ENCODE measurements around the gene ZAR1L. TPM values are rescaled to one million over a fixed set of nuclear protein-coding genes. Genes with fewer than 3 reads are reported as not detected.
A peak's percentile ranks its signal among the peaks of the same experiment; 100 is the strongest.

ZAR1L gene
- polyA plus RNA-seq, 1 experiment = not detected

DNA sequence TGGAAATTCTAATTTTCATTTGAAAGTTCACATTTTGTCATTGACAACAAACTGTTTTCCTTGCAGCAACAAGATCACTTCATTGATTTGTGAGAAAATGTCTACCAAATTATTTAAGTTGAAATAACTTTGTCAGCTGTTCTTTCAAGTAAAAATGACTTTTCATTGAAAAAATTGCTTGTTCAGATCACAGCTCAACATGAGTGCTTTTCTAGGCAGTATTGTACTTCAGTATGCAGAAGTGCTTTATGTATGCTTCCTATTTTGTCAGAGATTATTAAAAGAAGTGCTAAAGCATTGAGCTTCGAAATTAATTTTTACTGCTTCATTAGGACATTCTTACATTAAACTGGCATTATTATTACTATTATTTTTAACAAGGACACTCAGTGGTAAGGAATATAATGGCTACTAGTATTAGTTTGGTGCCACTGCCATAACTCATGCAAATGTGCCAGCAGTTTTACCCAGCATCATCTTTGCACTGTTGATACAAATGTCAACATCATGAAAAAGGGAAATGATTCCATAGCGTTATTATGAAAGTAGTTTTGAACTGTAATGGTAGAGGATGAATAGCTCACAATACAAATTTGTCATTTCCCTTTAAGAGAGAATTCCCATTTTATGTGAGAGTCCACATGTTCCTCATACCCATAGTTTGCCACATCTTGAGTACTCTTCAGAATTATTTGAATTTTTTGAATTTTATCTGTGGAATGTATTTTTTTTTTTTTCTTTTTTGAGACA, 2.7 kb upstream of the ZAR1L start:
- DNase-seq (ENCODE audit: low read depth) = no peak
- ChIA-PET CTCF (interaction anchor here (0.6 to 2.1 kb wide), 3 partner anchors 264 to 408 kb away, joined by 3 to 4 read pairs (median 4); no protein-coding TSS in a partner anchor), POLR2A (no interaction called here)
- H3K36me3 ChIP-seq (ENCODE audit: control insufficient read depth, insufficient read depth, low read length) = no peaks in the 10 kb centered on the region; the same call in 1 of the 2 replicates
- no peak overlapping the region for H3K4me3 ChIP-seq (ENCODE audit: low read depth, low read length)
- TF ChIP-seq, protein P1, sequence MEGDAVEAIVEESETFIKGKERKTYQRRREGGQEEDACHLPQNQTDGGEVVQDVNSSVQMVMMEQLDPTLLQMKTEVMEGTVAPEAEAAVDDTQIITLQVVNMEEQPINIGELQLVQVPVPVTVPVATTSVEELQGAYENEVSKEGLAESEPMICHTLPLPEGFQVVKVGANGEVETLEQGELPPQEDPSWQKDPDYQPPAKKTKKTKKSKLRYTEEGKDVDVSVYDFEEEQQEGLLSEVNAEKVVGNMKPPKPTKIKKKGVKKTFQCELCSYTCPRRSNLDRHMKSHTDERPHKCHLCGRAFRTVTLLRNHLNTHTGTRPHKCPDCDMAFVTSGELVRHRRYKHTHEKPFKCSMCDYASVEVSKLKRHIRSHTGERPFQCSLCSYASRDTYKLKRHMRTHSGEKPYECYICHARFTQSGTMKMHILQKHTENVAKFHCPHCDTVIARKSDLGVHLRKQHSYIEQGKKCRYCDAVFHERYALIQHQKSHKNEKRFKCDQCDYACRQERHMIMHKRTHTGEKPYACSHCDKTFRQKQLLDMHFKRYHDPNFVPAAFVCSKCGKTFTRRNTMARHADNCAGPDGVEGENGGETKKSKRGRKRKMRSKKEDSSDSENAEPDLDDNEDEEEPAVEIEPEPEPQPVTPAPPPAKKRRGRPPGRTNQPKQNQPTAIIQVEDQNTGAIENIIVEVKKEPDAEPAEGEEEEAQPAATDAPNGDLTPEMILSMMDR (IDR thresholded peaks at IDR 0.05; ENCODE audit: insufficient read depth, low read depth, low read length) = no peak
- no peaks in the 10 kb centered on the region for H3K27me3 ChIP-seq (ENCODE audit: control insufficient read depth, insufficient read depth, low read length)

DNA sequence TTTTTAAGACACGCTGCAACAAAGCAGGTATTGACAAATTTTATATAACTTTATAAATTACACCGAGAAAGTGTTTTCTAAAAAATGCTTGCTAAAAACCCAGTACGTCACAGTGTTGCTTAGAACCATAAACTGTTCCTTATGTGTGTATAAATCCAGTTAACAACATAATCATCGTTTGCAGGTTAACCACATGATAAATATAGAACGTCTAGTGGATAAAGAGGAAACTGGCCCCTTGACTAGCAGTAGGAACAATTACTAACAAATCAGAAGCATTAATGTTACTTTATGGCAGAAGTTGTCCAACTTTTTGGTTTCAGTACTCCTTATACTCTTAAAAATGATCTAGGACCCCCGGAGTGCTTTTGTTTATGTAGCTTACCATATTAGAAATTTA, 1.3 kb upstream of the ZAR1L start:
- DNase-seq (ENCODE audit: low read depth) = no peak
- ChIA-PET POLR2A (no interaction called here), CTCF (interaction anchor here (0.9 to 3.9 kb wide), 3 partner anchors 265 to 407 kb away, joined by 3 to 18 read pairs (median 8); no protein-coding TSS in a partner anchor)
- Histone ChIP-seq H3K36me3 (ENCODE audit: control insufficient read depth, insufficient read depth, low read length) (no peaks in the 10 kb centered on the region; the same call in 1 of the 2 replicates), H3K4me3 (ENCODE audit: low read depth, low read length) (no peak overlapping the region), H3K27me3 (ENCODE audit: control insufficient read depth, insufficient read depth, low read length) (no peaks in the 10 kb centered on the region)
- TF ChIP-seq, protein P1 (IDR thresholded peaks at IDR 0.05; ENCODE audit: insufficient read depth, low read depth, low read length) = no peak

DNA sequence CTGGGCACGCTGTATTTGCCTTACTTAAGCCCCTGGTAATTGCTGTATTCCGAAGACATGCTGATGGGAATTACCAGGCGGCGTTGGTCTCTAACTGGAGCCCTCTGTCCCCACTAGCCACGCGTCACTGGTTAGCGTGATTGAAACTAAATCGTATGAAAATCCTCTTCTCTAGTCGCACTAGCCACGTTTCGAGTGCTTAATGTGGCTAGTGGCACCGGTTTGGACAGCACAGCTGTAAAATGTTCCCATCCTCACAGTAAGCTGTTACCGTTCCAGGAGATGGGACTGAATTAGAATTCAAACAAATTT, 821 bp upstream of the ZAR1L start:
- Histone ChIP-seq H3K36me3 (ENCODE audit: control insufficient read depth, insufficient read depth, low read length) (no peaks in the 10 kb centered on the region; the same call in 1 of the 2 replicates), H3K4me3 (ENCODE audit: low read depth, low read length) (peak overlapping the region; percentile 60), H3K27me3 (ENCODE audit: control insufficient read depth, insufficient read depth, low read length) (no peaks in the 10 kb centered on the region)
- no peak for DNase-seq (ENCODE audit: low read depth)
- CTCF ChIA-PET = interaction anchor here (2.1 to 3.9 kb wide), 2 partner anchors 265 to 406 kb away, joined by 8 to 18 read pairs; no protein-coding TSS in a partner anchor
- POLR2A ChIA-PET = no interaction called here
- TF ChIP-seq, protein P1 (IDR thresholded peaks at IDR 0.05; ENCODE audit: insufficient read depth, low read depth, low read length) = no peak

DNA sequence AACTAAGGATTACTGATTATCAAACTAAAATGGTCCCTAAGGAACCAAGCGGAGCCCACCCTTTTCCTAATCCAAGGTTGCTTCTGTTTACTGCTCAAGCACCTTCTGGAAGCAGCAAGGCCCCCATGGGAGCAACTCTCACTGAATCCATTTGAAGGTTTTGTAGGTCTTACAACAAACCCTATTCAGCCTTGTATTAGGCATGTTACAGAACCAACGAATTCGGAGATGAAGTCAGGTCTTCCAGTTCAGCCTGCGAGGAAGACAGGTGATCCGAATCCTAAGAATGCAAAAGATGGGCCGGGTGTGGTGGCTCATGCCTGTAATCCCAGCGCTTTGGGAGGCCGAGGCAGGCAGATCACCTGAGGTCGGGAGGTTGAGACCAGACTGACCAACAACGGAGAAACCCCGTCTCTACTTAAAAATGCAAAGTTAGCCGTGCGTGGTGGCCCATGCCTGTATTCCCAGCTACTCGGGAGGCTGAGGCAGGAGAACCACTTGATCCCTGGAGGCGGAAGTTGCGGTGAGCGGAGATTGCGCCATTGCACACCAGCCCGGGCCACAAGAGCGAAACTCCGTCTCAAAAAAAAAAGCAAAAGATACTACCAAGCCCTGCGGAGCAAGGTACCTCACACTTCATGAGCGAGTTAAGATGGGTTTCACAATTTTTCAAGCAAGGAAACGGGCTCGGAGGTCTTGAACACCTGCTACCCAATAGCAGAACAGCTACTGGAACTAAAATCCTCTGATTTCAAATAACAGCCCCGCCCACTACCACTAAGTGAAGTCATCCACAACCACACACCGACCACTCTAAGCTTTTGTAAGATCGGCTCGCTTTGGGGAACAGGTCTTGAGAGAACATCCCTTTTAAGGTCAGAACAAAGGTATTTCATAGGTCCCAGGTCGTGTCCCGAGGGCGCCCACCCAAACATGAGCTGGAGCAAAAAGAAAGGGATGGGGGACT, 609 bp downstream of the ZAR1L start:
- H3K36me3 ChIP-seq (ENCODE audit: control insufficient read depth, insufficient read depth, low read length) = no peaks in the 10 kb centered on the region
- no peaks in the 10 kb centered on the region for H3K27me3 ChIP-seq (ENCODE audit: control insufficient read depth, insufficient read depth, low read length)
- ChIA-PET POLR2A (interaction anchor here (0.5 kb wide), 1 partner anchor 223 kb away, joined by 3 read pairs; no protein-coding TSS in a partner anchor), CTCF (interaction anchor here (0.5 to 3.9 kb wide), 8 partner anchors 150 to 405 kb away, joined by 3 to 18 read pairs (median 4); partner anchors contain the start of gene N4BP2L2)
- H3K4me3 ChIP-seq (ENCODE audit: low read depth, low read length) = peak overlapping the region; percentile 60
- no peak for DNase-seq (ENCODE audit: low read depth)
- TF ChIP-seq, protein P1 (IDR thresholded peaks at IDR 0.05; ENCODE audit: insufficient read depth, low read depth, low read length) = no peak

Data from BJ (cell line).